Brain pericyte (primary cell): ENCODE measurements around the gene SLC25A14.
"Not testable (repeated sequence)": the region's sequence is repeated elsewhere in the genome, so short reads cannot be mapped to it uniquely, and the experiment has no call there.

Source experiments
- DNase-seq: peaks from one replicate; pipeline ENCODE4 v3.0.0-alpha.2; 2012; ENCODE audit warnings: low read depth, low spot score

SLC25A14 gene, protein sequence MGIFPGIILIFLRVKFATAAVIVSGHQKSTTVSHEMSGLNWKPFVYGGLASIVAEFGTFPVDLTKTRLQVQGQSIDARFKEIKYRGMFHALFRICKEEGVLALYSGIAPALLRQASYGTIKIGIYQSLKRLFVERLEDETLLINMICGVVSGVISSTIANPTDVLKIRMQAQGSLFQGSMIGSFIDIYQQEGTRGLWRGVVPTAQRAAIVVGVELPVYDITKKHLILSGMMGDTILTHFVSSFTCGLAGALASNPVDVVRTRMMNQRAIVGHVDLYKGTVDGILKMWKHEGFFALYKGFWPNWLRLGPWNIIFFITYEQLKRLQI

GRCh38 chrX:130339408-130340222 lies at the start of gene SLC25A14:
Gene SLC25A14 (plus strand): TSS chrX:130339919. CDS start chrX:130340279, 360 bp downstream.
- DNase-seq: peak; percentile 16

DNA sequence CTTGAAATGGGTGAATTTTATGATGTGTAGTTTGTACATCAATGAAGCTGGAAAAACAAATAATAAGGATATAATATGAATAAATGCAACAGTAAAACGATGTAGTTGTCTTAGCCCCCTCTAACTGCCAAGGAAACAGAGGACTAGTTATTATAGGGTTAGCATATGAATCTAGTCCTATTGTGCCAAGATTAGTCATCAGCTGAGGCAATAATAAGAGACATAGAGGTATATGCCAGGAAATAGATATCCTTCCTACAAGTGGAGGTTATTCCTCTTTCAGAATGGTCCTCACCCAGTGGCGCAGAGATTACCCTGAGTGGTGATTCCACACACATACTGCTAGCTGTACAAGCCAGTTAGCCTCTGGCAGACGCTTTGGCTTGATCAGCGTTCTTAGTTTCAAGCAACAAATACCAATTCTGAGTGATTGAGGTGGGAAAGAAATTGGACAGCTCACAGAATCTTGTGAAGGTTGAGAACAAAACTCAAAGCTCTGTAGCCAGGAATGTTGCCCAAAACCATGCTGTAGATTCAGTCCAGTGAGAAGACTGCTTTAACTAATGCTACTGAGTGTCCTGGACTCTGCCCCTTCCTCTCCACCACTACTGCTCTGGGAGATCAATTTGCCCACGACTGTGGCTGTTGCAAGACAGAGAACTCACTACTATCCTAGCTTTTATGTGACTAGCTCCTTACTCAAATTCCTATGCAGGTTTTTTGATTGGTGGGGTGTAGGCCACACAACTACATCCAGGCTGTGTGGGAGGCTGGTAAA lies 44.0 kb upstream of the SLC25A14 start:
- no peak for DNase-seq

- DNase-seq: no peak
Observed at GRCh38 chrX:130296297-130296678, 43.4 kb upstream of the SLC25A14 start.

GRCh38 chrX:130296743-130297142 lies 43.0 kb upstream of the SLC25A14 start:
- DNase-seq: no peak

DNA sequence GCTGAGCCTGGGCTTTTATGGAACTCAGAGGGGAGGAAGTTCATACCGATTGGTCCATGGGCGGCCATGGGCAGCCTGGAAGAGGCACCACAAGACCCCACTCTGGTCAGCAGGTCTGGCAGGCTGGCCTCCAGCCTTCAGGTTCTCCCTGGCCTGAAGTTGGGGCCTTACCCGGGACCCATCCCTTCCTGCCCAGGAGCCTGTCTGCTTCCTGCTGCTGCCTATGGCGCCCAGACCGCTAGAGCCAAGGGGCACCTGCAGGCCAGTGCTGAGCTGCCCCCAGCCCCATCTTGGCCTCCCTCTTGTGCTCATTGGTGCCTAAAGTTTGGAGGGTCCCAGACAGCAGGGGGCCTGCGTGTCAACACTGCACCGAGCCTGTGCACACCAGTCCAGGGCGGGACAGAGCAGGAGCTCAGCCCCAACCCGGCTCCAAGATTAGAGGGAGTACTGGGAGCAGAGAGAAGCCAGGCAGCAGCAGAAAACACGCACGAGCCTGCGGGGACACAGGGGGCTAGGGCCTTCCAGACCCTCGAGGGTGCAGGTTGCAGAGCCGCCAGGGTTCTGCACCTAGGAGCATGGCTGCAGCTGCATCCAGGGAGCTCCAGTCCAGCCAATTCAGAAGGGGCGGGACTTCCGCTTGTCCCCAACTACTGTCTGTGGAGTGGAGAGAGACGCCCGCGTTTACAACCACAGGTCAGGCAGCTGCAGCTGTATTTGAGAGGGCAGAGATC lies 40.3 kb upstream of the SLC25A14 start:
- DNase-seq: no peak

- DNase-seq: no peak
Observed at GRCh38 chrX:130300010-130300282, 39.8 kb upstream of the SLC25A14 start.

DNA sequence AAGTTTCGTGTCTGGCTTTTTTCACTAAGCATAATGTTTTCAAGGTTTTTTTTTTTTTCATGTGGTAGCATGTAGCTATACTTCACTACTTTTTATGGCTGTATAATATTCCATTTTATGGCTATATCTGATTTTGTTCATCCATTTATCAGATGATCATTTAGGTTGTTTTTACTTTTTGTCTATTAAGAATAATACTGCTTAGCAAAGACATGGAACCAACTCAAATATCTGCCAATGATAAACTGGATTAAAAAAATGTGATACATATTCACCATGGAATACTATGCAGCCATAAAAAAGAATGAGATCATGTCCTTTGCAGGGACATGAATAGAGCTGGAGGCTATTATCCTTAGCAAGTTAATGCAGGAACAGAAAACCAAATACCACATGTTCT lies 38.3 kb upstream of the SLC25A14 start:
- DNase-seq: no peak

GRCh38 chrX:130301977-130302376 lies 37.7 kb upstream of the SLC25A14 start:
- no peak for DNase-seq

DNA sequence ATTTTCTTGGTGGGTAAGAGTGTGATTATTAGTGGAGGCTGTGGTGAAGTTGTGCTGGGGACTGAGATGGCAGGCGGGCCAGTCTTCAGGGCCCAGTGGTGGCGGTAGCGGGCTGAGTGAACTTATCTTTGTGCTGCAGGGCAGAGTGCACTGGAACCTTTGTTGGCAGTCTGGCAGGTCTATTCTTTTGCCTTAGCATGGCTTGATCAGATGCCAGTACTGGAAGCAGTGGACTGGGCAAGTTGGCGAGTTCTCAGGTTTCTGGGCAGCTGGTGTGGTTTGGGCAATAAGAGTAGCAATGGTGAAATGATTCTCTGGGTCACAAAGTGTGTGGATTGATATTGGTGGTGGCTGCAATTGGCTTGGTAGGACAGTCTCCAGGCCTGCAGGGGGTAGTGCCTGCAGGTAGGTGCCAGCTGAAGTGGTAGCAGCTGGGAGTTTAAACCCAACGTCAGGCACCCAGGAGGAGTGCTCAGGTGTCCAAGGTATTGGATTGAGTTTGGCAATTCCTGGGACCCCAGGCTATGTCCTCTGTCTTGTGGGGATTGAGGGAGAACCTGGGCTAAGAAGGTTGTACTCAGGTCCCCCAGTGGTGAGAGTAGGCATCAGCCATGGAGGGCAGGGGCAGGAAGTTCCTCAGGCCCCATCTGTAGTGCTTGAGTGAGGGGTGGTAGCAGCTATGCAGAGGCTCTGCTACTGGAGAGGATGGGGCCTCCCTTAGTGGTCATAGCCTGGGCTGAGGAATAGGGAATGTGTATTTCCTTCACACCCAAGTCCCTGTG lies 34.9 kb upstream of the SLC25A14 start:
- no peak for DNase-seq

GRCh38 chrX:130319886-130320285 lies 19.8 kb upstream of the SLC25A14 start:
- not testable (repeated sequence) for DNase-seq

DNA sequence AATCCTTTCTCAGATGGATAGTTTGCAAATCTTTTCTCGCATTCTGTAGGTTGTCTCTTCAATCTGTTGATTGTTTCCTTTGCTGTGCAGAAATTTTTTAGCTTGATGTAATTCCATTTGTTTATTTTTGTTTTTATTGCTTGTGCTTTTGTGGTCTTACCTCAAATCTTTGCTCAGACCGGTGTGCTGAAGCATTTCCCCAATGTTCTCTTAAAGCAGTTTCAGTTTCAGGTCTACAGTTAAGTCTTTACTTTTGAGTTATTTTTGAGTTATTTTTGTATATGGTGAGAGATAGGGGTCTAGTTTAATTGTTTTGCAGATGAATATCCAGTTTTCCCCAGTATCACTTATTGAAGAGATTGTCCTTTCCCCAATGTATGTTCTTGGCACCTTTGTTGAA lies 18.2 kb upstream of the SLC25A14 start:
- DNase-seq: no peak

DNA sequence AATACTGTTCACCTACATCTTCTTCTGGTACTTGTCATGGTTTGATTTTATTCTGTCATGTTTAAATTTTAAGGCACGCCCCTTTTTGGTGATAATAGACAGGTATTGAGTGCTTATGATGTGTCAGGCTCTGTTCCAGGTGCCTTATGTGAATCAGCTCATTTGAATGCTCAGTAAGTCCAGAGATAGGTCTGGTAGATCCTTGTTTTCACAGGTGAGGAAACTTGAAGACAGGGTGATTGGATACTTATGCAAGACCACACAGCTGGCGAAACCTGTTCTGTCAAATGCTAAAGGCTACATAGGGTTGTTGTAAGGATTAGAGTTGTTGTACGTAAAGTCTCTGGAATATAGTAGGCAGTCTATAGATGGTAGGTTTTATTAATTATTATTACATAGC lies 9.6 kb upstream of the SLC25A14 start:
- DNase-seq: no peak

DNA sequence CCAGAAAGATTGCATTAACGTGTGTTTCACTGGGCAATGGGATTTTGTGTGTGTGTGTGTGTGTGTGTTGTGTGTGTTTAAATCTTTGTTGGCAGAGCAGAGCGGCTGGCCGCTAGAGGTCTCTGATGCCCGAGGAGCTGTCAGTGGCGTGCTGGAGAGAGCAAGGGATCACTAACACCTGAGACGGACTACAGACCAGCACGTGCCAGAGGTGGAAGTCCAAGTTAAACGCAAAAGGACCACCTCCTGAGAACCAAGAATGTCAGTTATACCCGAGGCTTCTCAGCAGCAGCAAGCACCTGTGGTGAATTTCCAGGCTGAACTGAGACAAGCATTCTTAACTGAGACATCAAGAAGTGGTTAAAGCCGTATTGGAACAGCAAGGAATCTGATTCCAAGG lies 9.0 kb upstream of the SLC25A14 start:
- no peak for DNase-seq

GRCh38 chrX:130336531-130336930 lies 3.2 kb upstream of the SLC25A14 start:
- DNase-seq: no peak

DNA sequence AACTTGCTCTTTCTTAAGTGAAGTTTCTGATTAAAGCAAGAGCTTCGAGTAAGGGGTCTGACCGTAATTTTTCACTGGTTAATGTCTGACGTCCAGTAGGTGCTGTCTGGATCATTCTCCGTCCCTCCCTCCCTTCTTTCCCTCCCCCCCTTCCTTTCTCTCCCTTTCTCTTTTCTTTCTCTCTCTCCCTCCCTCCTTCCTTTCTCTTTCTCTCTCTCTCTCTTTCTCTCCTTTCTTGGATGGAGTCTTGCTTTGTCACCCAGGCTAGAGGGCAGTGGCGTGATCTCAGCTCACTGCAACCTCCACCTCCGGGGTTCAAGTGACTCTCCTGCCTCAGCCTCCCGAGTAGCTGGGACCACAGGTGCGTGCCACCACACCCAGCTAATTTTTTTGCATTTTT lies 850 bp upstream of the SLC25A14 start:
- DNase-seq: not testable (repeated sequence)

GRCh38 chrX:130340271-130340670 lies 552 bp downstream of the SLC25A14 start:
- no peak for DNase-seq

DNA sequence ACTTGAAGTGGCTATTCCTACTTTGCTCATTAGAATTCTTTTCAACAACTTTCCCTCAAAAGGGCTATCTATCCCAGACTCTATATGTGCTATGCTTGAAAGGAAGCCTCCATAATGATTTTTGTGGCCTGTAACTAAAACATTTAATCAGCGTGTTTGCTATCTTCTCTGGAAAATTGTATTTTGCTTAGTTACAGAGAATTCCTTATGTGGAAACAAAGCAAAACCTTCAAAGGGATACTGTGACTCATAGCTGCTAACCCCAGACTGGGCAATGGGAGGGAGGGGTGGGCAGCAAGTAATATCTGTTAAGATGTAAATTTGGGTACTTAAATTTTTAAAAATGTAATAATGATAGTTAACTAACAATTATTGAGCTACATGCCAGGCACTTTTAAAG lies 3.7 kb downstream of the SLC25A14 start:
- no peak for DNase-seq

DNA sequence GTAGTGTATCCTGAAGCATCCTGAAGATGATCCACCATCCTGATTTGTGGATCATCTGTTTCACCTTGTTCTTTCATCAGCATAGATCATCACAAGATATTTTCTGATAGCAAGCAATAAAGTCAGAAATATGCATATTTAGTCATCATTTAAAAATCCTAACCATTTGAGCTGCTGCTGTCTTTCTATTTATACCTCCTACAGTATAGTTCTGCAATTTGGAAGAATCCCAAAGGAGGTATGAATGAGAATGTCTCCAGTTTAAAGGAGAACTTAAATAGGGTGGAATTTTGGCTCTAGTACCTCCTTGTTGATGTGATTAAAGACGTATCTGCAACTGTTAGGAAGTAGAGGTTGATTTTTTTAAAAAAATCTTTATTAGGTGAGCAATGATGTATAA lies 7.6 kb downstream of the SLC25A14 start:
- no peak for DNase-seq

DNA sequence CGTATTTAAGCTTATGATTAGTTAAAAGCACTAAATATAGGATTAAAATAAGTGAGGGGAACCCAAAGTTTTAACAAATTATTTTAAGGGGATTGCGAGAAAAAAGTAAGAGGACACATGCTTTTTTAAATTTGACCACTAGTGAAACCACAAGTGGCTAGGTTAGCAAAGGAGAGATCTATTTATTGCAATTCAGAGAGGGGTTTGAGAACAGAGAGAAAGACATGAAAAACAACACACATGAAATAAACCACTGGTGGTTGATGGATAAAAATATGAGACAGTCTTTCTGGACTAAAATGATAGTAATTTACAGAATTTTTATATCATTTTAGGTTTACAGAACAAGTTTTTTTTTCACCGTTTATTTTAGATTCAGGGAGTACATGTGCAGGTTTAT lies 11.8 kb downstream of the SLC25A14 start:
- DNase-seq: no peak

GRCh38 chrX:130352050-130352449 lies 12.3 kb downstream of the SLC25A14 start:
- not testable (repeated sequence) for DNase-seq

DNA sequence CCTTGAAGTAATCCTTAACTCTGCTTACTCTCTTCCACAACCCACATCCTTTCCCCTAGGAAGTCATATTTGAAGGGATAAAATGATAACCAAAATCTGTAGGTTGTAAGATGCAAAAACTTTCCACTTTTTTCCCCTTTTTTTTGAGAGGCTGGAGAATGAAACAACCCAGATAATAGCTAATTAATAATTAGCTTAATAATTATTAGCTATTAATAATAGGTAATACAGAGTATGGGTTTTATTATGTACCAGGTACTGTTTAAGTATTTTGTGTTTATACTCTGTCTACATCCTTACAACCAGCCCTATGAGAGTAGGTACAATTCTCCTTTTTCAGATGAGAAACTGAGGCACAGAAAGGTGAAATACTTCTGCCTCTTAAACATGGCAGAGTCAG lies 36.4 kb downstream of the SLC25A14 start:
- DNase-seq: no peak
